GM12892 (cell line): Measurements from ENCODE around the gene MACROD2.

Source experiments
- POLR2A ChIP-seq: IDR thresholded peaks from 2 replicates; pipeline ENCODE4 v1.6.1; 2011; ENCODE audit warnings: low read depth, low read length, control low read depth
- POLR2AphosphoS5 ChIP-seq: IDR thresholded peaks from 2 replicates; pipeline ENCODE4 v1.6.1; 2011; ENCODE audit warnings: low read depth, low read length, control low read depth
- TAF1 ChIP-seq: IDR thresholded peaks from 2 replicates; pipeline ENCODE4 v1.6.1; 2011; ENCODE audit warnings: low read depth, mild to moderate bottlenecking, control low read depth, low read length, borderline replicate concordance

DNA sequence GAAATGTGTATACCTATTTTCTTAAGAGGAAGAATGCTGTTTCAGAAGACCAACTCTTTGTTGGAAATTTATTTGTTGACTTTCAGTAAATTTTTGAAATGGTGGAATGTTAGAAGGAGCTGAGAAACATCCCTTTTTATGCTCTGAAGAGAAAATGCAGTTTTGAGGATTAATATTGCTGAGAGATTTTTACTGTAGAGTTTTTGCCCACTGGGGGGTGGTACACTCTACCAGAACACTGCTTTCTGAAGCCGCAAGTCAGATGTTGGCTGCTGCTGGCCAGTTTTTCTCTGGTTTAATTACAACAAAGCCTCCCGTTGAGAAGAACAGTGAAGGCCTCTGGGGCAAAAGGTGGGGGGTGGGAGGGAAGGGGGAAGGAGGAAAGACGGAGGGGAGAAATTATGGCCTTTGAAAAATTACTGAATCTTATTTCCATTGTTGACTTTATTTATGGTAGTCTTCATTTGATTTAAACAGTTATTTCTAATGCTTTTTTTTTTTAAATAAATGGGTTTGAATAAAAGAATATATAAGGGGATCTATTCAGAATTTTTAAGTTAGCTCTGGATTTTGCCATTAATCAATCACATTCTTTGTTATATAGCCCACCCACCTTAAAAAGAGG lies 339.1 kb downstream of the MACROD2 start:
- TF ChIP-seq POLR2A (no peak), TAF1 (no peak), POLR2AphosphoS5 (no peak)
